CD4-positive, alpha-beta T cell (primary cell): ENCODE results near the gene TMC6. TPM values are rescaled to one million over a fixed set of nuclear protein-coding genes. Genes with fewer than 3 reads are reported as not detected.
"Not testable (repeated sequence)": the region's sequence is repeated elsewhere in the genome, so short reads cannot be mapped to it uniquely, and the experiment has no call there.

Source experiments
- ATAC-seq: fragments of 200-7000 bp; cut with Tn5 transposase; one replicate; pipeline ENCODE4 v1.10.0; 2022; ENCODE audit warnings: mild to moderate bottlenecking; ENCODE audit not compliant: poor library complexity
- CTCF ChIA-PET: fragments of 350-600 bp; sonication (Branson Sonifier 250); formaldehyde crosslinking; loops from one replicate; lab custom pipeline; 2021; ENCODE audit warnings: antibody characterized with exemption, inconsistent platforms; lab: Charles Lee
- POLR2A ChIA-PET: fragments of 350-600 bp; sonication (Branson Sonifier 250); formaldehyde crosslinking; loops from one replicate; lab custom pipeline; 2021; ENCODE audit warnings: antibody characterized with exemption, inconsistent platforms; lab: Charles Lee
- DNase-seq, 14 experiments: peaks; one replicate each; pipeline ENCODE4 v3.0.0-alpha.2; 2013 to 2020; ENCODE audit warnings: mixed read lengths in 2 of 14
- H3K27ac ChIP-seq, 2 donors: one replicate each; pipeline versions ENCODE4 v1.5.1 to v1.7.0; 2013; ENCODE audit warnings: low read length in 2 of 2, low read depth in 1 of 2, mild to moderate bottlenecking in 1 of 2
- H3K27me3 ChIP-seq, 2 experiments: 1 replicate in 1 of 2; 2 replicates in 1 of 2; pipeline versions ENCODE4 v1.6.1 to v1.7.0; 2013; ENCODE audit warnings: low read length in 2 of 2, control low read depth in 1 of 2, mild to moderate bottlenecking in 1 of 2, moderate library complexity in 1 of 2; ENCODE audit not compliant: insufficient read depth in 2 of 2, control insufficient read depth in 1 of 2
- H3K36me3 ChIP-seq: one replicate; pipeline ENCODE4 v1.6.1; 2013; ENCODE audit warnings: low read length, control low read depth; ENCODE audit not compliant: insufficient read depth
- H3K4me1 ChIP-seq: one replicate; pipeline ENCODE4 v1.6.1; 2013; ENCODE audit warnings: low read length, control low read depth; ENCODE audit not compliant: insufficient read depth
- H3K4me3 ChIP-seq: one replicate; pipeline ENCODE4 v1.5.1; 2013; ENCODE audit warnings: mild to moderate bottlenecking, low read length, moderate library complexity
- H3K9me3 ChIP-seq, 2 experiments: 1 replicate in 1 of 2; 2 replicates in 1 of 2; pipeline versions ENCODE4 v1.6.1 to v1.7.0; 2013; ENCODE audit warnings: low read length in 2 of 2, mild to moderate bottlenecking in 2 of 2, control low read depth in 1 of 2, moderate library complexity in 1 of 2; ENCODE audit not compliant: control insufficient read depth in 1 of 2, insufficient read depth in 1 of 2
- H3K27ac Mint-ChIP-seq: one replicate; pipeline ENCODE4 v1.8.0; 2020; ENCODE audit warnings: mixed read lengths
- H3K27me3 Mint-ChIP-seq: one replicate; pipeline ENCODE4 v1.8.0; 2021; ENCODE audit warnings: mixed read lengths
- H3K36me3 Mint-ChIP-seq: one replicate; pipeline ENCODE4 v1.8.0; 2021; ENCODE audit warnings: low read depth, mixed read lengths
- H3K4me1 Mint-ChIP-seq: one replicate; pipeline ENCODE4 v1.8.0; 2021; ENCODE audit warnings: low read depth, mixed read lengths
- H3K4me3 Mint-ChIP-seq: one replicate; pipeline ENCODE4 v1.8.0; 2020; ENCODE audit warnings: mild to moderate bottlenecking, mixed read lengths
- H3K9me3 Mint-ChIP-seq: one replicate; pipeline ENCODE4 v1.8.0; 2020; ENCODE audit warnings: mixed read lengths
- CTCF ChIP-seq: fragments of 200-600 bp; IDR thresholded peaks from one replicate; pipeline ENCODE4 v1.8.0; 2022; ENCODE audit warnings: antibody characterized with exemption, mild to moderate bottlenecking
- intact Hi-C, 2 experiments: fragments of 100-400 bp; cut with DNase I in 1 of 2; cut with micrococcal nuclease in 1 of 2; formaldehyde crosslinking; loops; one replicate each; pipeline versions ENCODE4 v1.15.1 to v1.9.0; 2023 to 2025; cut with DNase I, micrococcal nuclease
- total RNA-seq, 174 experiments: library from RNA in 2 of 174; stranded (reverse) in 2 of 174; gene quantifications; one replicate each; pipeline ENCODE4 v1.2.3 and lab custom pipeline; 2021 to 2026

TMC6 gene
- total RNA-seq, 2 experiments from 2014 or later, result 645 to 659 TPM

- Mint-ChIP-seq H3K36me3 (peaks cover 51% of the 10 kb centered on the region), H3K27me3 (no peaks in the 10 kb centered on the region), H3K27ac (peak overlapping the region; percentile 67), H3K4me1 (peaks cover 61% of the 10 kb centered on the region), H3K9me3 (no peaks in the 10 kb centered on the region), H3K4me3 (no peak overlapping the region)
- CTCF ChIA-PET, result interaction anchor here (1.2 to 1.8 kb wide), 2 partner anchors 29 to 32 kb away, joined by 3 to 5 read pairs; no protein-coding TSS in a partner anchor
- Histone ChIP-seq H3K36me3 (peaks cover 53% of the 10 kb centered on the region), H3K27ac (peak overlapping the region in 1 of 2 donors; percentile 21), H3K4me1 (peaks cover 89% of the 10 kb centered on the region), H3K4me3 (no peak overlapping the region), H3K27me3 (no peaks in the 10 kb centered on the region), H3K9me3 (no peaks in the 10 kb centered on the region)
- ATAC-seq, result no peak
- TF ChIP-seq CTCF, result no peak
- DNase-seq, result no peak
- POLR2A ChIA-PET, result interaction anchor here (0.7 to 16.9 kb wide), 10 partner anchors 7 to 35 kb away, joined by 3 to 766 read pairs (median 7); partner anchors contain the start of genes TMC6 and TMC8
- intact Hi-C loops, result loop anchor here (2.0 to 5.0 kb wide), 2 partner anchors 27 to 46 kb away; partner anchors contain the start of genes AFMID (in 1 of the 2), SYNGR2 (in 1 of the 2) and TK1 (in 1 of the 2)
Measured at GRCh38 chr17:78141437-78142118, 13.0 kb upstream of the TMC6 start.

- ChIA-PET CTCF (interaction anchor here (0.6 to 7.4 kb wide), 5 partner anchors 28 to 220 kb away, joined by 3 to 49 read pairs (median 5); no protein-coding TSS in a partner anchor), POLR2A (interaction anchor here (0.6 to 16.9 kb wide), 10 partner anchors 15 to 216 kb away, joined by 3 to 766 read pairs (median 4); partner anchors contain the start of genes TMC6, TMC8 and TNRC6C)
- TF ChIP-seq CTCF, result no peak
- peak; percentile 84 to 97 (median 92) for DNase-seq
- H3K27ac ChIP-seq, result peak overlapping the region in 1 of 2 donors; percentile 38
- Mint-ChIP-seq H3K4me1 (peaks cover 72% of the 10 kb centered on the region), H3K4me3 (peak overlapping the region; percentile 77), H3K27ac (peak overlapping the region; percentile 91), H3K36me3 (peaks cover 62% of the 10 kb centered on the region), H3K27me3 (no peaks in the 10 kb centered on the region), H3K9me3 (no peaks in the 10 kb centered on the region)
- peaks cover 95% of the 10 kb centered on the region for H3K4me1 ChIP-seq
- H3K36me3 ChIP-seq, result peaks cover 65% of the 10 kb centered on the region
- H3K27me3 ChIP-seq, result no peaks in the 10 kb centered on the region
- H3K9me3 ChIP-seq, result no peaks in the 10 kb centered on the region
- intact Hi-C loops, result loop anchor here (1.0 to 5.0 kb wide), 3 partner anchors 28 to 47 kb away; partner anchors contain the start of genes SYNGR2 (in 2 of the 2), AFMID (in 1 of the 2) and TK1 (in 1 of the 2)
- ATAC-seq, result peak; percentile 85
- H3K4me3 ChIP-seq, result no peak overlapping the region
Measured at GRCh38 chr17:78140169-78141051, 11.9 kb upstream of the TMC6 start.

- peaks cover 76% of the 10 kb centered on the region for H3K4me1 Mint-ChIP-seq
- CTCF ChIA-PET, result interaction anchor here (0.6 to 7.4 kb wide), 3 partner anchors 27 to 726 kb away, joined by 3 to 49 read pairs (median 8); no protein-coding TSS in a partner anchor
- not testable (repeated sequence) for H3K27me3 ChIP-seq
Measured at GRCh38 chr17:78139861-78140168, 11.3 kb upstream of the TMC6 start.

More at GRCh38 chr17:78139861-78140168, 11.3 kb upstream of the TMC6 start:
- intact Hi-C loops, result loop anchor here (1.0 to 10.0 kb wide), 4 partner anchors 28 to 695 kb away; partner anchors contain the start of genes SYNGR2 (in 2 of the 2), AFMID (in 1 of the 2) and TK1 (in 1 of the 2)
- Histone ChIP-seq H3K4me1 (peaks cover 96% of the 10 kb centered on the region), H3K36me3 (peaks cover 71% of the 10 kb centered on the region), H3K27ac (peak overlapping the region in 1 of 2 donors; percentile 38)
- POLR2A ChIA-PET, result interaction anchor here (0.6 to 16.9 kb wide), 8 partner anchors 15 to 216 kb away, joined by 3 to 766 read pairs (median 4); partner anchors contain the start of genes TMC6, TMC8 and TNRC6C
- H3K27ac Mint-ChIP-seq, result peak overlapping the region; percentile 91
- DNase-seq, ATAC-seq, H3K9me3 Mint-ChIP-seq, H3K4me3 ChIP-seq, H3K9me3 ChIP-seq, H3K27me3 Mint-ChIP-seq: not testable (repeated sequence)
- H3K36me3 Mint-ChIP-seq, result peaks cover 68% of the 10 kb centered on the region
- H3K4me3 Mint-ChIP-seq, result peak overlapping the region; percentile 77
